HG02840 (cell line): ENCODE data around the gene ZNF211.

ENCODE experiments used
- ATAC-seq: cut with Tn5 transposase; IDR thresholded peaks from one replicate; pipeline ENCODE4 v1.9.1; 2021; ENCODE audit warnings: mild to moderate bottlenecking, moderate library complexity, moderate number of reproducible peaks; ENCODE audit not compliant: unreplicated experiment, low FRiP score

ZNF211 gene

DNA sequence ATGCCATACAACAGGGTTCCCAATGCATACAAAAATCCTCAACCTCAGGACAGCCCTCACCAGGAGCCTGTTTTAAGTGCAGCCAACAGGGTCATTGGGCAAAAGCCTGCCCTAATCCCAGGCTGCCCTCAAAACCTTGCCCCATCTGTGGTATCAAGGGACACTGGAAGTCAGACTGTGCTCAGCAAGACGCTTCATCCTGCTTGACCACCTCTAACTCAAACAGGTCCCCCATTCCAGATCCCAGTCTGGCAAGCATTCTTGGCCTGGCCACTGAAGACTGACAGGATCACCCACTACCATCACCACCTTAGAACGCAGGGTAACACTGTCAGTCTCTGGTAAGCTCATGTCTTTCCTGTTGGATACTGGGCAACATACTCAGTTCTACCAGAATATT, 20.7 kb downstream of the ZNF211 start:
- ATAC-seq = no peak

DNA sequence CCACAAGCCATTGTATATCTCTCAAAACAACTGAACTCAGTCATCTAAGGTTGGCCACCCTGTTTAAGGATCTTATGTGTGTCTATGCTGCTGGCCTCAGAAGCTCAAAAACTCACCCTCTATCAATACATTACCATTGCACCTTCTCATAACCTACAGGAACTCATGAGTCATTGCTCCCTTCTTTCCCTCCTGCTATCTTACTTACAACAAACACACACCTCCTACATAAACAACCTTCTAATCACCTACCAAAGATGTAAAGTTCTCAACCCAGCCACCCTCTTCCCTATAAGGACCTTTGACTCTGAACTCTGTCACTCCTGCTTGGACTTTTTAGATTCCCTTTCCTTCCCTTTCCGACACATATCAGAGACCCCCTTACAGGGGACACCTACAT, 22.5 kb downstream of the ZNF211 start:
- ATAC-seq = no peak

DNA sequence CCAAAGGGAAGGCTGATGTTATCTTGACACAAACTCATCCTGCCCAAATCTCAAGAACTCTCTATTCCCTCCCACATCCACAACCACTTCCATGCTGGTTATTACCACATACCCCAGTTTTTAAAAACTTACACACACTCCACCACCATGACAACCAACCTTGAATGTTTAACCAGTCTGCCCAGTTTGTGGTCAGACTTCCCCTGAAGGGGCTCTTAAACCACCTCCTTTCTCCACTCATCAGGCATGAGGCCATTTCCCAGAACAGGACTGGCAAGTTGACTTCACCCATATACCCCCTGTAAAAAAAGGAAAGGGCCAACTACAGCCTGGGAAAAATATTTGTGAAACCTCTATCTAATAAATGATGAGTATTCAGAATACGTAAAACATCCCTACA, 23.4 kb downstream of the ZNF211 start:
- no peak for ATAC-seq

DNA sequence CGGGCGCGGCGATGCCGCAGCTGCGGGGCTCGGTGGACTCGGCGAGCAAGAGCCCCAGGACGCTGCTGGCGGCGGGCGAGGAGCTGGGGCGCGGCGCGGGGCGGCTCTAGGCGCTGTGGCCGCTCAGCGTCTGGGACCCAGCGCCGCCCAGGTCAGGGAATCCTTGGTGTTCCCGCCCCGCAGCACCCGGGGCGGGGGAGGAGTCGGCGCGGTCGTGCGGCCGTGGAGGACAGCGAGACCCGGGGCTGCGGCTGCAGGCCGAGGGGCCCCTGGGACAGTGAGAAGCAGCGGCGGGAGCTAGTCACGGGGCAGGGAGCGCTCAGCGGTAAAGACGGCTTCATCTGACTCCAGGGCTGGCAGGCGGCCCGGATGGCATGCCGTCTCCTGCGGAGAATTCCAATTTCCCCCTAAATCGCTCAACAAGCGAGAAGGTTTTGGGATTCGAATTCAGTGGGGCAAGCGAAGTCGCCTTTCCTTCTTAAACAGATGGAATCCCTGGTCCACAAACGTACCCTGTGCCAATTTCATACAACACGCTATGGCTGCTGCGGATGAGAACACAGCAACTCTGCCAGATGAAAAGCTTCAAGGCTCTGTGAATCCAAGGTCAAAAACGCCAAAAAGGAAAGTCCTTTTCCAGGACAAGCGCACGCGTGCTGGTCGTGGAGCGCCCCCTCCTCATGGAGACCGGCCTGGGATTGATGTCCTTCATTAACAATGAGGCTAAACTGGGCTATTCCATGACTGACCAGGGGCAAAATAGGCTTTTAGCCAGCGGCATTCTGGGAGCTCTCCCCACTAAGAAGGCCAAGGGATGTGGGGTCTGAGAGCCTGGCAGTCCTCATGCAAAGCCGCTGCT, 31.5 kb downstream of the ZNF211 start:
- no peak for ATAC-seq

DNA sequence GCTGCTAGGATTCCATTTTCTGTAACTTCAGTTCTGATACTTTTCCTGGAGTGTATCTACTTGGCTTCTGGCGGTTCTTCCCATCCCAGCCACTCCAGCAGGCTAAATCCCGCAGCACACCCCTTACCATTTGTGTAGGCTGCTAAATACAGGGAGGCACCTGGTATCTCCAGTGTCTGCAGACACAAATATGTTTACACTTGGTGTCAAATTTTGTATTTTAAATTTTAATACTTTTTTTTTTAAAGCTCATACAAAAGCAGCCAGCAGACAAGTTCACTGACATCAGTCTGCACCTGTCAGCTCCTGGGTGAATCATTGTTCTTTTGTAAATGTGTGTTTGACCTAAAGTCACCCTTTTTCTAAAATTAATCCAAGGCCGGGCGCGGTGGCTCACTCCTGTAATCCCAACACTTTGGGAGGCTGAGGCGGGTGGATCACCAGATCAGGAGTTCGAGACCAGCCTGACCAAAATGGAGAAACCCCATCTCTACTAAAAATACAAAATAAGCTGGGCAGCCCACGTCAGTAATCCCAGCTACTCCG, 32.4 kb downstream of the ZNF211 start:
- no peak for ATAC-seq

DNA sequence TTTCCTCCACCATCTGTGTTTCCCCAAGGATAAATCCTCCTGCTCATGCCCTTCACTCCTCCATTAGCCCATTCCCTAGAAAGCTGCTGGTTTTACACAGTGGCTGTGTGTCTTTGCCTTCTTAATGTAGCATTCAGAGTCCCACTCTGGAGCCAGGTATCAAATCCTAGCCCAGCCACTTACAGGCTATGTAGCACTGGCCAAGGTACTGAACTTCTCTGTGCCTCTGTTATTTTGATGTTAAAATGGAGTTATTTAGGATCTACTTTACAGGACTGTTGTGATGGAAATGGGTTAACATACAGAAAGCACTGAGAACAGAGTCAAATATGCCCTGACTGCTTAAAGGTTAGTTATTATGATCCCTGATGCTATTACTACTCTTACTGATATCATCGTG, 34.3 kb downstream of the ZNF211 start:
- no peak for ATAC-seq

DNA sequence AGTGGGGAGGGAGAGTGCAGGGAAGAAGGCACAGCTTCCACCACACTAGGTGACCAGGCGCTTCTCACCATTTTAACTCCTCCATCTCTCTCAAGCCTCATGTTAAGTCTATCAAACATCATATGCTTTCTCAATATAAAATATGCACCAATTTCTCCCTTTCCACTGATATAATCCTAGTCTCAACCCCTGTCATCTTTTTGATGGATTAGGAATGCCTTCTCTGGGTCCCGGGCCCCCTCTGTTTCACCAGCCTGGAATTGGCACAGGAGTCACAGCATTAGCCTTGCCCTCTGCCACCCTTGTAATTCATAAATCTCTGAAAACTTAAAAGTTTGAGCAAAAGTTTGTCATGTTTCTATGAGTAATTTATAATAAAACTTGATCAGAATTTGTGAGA, 35.7 kb downstream of the ZNF211 start, which contains the start of gene ZSCAN4:
Gene ZSCAN4 (plus strand): TSS at position 301 of the 400 bp plus-strand sequence. CDS start 7,211 bp downstream, outside the sequence.
- no peak for ATAC-seq

DNA sequence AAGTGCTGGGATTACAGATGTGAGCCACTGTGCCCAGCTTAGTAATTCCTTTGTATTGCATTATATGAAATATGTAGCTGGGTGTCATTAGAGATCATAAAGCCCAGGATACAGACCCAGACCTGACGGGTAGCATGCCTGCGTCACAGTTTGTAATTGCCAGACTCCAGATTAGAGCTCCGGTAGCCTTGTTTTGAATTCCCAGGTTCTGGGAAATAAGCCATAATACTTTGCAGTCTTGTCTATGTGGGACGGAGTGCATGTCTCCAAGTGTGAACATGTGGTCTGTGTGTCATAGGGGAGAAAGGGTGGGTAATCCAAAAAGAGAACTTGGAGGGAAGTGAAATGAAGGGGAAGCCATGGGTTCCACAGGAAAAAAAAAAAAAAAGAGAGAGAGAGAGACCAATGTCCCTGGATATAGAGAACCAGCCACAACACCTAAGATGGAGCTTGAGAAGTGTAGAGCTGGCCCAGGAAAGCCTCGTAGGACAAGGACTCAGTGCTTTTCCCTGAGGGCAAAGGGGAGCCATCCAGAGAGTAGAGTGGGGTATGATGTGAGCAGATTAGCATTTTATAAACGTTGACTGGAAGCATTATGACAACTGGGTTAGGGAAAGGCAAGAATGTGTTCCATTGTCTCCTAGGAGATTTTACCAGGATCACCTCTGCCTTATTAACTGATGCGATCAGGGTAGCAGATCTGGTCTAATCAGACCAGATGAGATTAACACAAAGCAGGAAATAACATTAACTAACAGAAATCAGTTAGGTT, 38.3 kb downstream of the ZNF211 start:
- no peak for ATAC-seq

DNA sequence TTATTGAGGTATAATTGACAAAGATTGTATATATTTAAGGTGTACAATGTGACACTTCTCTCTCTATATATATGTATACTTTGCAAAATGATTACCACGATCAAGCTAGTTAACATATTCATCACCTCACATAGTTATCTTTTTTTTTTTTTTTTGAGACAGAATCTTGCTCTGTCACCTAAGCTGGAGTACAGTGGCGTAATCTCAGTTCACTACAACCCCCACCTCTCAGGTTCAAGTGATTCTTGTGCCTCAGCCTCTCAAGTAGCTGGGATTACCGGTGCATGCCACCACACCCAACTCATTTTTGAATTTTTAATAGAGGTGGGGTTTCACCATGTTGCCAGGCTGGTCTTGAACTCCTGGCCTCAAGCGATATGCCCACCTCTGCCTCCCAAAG, 39.5 kb downstream of the ZNF211 start:
- ATAC-seq = no peak

DNA sequence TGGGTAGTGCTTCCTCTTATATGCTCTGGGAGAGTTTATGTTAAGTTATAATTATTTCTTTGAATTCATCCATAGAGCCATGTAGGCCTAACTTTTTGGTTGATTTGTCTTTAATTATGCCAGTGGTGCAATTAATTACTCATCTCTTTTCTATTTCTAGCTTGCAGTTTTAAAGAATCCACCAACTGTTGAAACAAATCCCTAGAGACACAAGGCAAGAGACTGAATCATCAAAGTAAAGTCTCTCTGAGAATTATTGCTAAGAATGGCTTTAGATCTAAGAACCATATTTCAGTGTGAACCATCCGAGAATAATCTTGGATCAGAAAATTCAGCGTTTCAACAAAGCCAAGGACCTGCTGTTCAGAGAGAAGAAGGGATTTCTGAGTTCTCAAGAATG, 42.9 kb downstream of the ZNF211 start:
- no peak for ATAC-seq

DNA sequence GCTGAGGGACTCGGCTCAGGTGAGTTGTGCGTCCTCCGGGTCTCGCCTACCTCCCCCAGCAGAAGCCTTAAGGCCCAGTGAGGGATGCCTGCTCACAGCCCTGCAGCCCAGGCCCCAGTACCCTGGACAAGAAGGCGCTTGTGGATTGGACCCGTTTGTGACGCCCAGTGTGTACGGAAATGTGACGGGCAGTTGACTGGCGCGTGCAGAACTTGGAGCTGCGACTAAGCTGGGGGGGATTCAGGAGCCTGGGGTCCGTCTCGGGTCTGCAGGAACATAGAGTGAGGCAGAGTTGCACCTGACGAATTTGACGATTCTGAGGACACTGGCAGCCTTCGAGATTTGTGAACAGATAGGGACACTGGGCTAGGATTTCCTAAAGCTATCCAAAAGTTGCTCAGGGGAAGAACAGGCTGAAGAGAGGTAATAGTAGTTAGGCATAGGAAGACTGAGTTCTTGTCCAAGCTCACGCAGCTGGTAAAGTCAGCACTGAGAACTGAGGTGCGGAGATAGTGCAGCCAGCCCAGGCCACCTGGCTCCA, 49.3 kb downstream of the ZNF211 start:
- ATAC-seq = peak; percentile 13

DNA sequence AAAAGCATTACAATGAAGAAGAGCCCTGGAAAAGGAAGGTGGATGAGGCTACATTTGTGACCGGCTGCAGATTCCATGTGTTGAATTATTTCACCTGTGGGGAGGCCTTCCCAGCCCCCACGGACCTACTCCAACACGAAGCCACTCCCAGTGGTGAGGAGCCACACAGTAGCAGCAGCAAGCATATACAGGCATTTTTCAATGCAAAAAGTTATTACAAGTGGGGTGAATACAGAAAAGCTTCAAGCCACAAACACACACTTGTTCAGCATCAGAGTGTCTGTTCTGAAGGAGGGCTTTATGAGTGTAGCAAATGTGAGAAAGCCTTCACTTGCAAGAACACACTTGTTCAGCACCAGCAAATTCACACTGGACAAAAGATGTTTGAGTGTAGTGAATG, 53.8 kb downstream of the ZNF211 start:
- no peak for ATAC-seq

DNA sequence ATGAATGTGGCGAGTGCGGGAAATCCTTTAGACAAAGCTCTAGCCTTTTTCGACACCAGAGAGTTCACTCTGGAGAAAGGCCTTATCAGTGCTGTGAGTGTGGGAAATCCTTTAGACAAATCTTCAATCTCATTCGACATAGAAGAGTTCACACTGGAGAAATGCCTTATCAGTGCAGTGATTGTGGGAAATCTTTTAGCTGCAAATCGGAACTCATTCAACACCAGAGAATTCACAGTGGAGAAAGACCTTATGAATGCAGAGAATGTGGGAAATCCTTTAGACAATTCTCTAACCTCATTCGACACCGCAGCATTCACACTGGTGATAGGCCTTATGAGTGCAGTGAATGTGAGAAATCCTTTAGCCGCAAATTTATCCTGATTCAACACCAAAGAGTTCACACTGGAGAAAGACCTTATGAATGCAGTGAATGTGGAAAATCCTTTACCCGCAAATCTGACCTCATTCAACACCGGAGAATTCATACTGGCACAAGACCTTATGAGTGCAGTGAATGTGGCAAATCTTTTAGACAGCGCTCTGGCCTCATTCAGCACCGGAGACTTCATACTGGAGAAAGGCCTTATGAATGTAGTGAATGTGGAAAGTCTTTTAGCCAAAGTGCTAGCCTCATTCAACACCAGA, 54.5 kb downstream of the ZNF211 start:
- no peak for ATAC-seq

DNA sequence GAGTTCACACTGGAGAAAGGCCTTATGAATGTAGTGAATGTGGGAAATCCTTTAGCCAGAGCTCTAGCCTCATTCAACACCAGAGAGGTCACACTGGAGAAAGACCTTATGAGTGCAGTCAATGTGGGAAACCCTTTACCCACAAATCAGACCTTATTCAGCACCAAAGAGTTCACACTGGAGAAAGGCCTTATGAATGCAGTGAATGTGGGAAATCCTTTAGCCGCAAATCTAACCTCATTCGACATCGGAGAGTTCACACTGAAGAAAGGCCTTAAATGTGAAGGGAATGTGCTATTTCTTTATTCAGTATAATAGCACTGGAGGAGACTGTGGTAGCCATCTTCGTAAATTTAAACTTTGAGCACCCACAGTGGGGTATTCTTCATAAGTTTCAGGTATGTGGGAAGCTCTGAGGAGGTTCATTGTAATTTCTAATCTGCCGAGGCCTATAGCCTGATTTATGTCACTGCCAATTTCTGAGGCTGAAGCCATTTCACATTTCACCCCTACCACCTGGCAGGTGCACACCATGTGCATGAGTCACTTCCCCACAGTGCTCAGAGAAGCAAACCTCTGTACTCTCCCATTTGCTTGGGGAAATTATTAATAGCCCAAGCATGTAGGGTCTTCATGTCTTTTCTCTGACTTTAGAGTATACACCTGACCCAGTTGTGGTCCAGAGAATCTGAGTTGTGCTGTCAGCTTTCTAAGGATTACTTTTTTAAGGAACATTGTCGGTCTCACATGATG, 55.2 kb downstream of the ZNF211 start:
- ATAC-seq = no peak

DNA sequence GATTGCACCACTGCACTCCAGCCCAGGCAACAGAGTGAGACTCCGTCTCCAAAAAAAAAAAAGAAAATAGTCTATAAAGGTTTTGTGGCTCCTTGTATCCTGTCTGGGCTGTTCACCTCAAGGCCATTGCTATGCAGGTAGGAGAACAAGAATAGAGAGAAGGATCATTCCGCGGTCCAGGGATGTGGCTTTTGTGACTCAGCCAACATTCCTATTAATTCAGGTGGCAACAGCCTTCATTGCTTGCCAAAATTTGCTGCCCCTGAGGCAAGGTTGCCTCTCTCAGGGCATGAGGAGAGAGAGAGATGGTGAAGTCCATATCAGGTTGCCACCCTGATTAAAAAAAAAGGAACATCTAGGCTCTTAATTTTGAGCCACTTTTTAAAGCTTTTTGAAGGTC, 56.8 kb downstream of the ZNF211 start:
- ATAC-seq = no peak
